HepG2 (cell line): Measurements from ENCODE around the gene FAM219B. TPM values are rescaled to one million over a fixed set of nuclear protein-coding genes. Genes with fewer than 3 reads are reported as not detected.
A peak's percentile ranks its signal among the peaks of the same experiment; 100 is the strongest.

Experiments
- CBX2 ChIP-seq, 2 experiments: fragments of 200-600 bp in 1 of 2; sonication (generic); formaldehyde crosslinking in 1 of 2; IDR thresholded peaks; 2 replicates each; pipeline versions ENCODE4 v1.7.0 to v1.8.1; 2018 to 2022; ENCODE audit warnings: low read depth in 2 of 2, low read length in 1 of 2, mild to moderate bottlenecking in 1 of 2, missing genetic modification reagents in 1 of 2
- EHMT2 ChIP-seq: fragments of 200-600 bp; sonication (generic); IDR thresholded peaks from 2 replicates; pipeline ENCODE4 v1.7.0; 2017; ENCODE audit warnings: antibody characterized with exemption, low read depth, low read length, borderline replicate concordance
- JDP2 ChIP-seq: sonication (generic); formaldehyde crosslinking; IDR thresholded peaks from 2 replicates; pipeline ENCODE4 v1.8.1; 2022; ENCODE audit warnings: missing genetic modification reagents, borderline replicate concordance
- KDM6A ChIP-seq: IDR thresholded peaks from 2 replicates; pipeline ENCODE4 v1.6.1; 2016; ENCODE audit warnings: low read depth
- MTF2 ChIP-seq: sonication (generic); formaldehyde crosslinking; IDR thresholded peaks from 2 replicates; pipeline ENCODE4 v1.5.0; 2020; ENCODE audit warnings: missing genetic modification reagents, borderline replicate concordance
- MYNN ChIP-seq: sonication (generic); formaldehyde crosslinking; IDR thresholded peaks from 2 replicates; pipeline ENCODE4 v1.4.0; 2020; ENCODE audit warnings: mild to moderate bottlenecking, low read depth, missing genetic modification reagents
- NFKB2 ChIP-seq: sonication (generic); formaldehyde crosslinking; IDR thresholded peaks from 2 replicates; pipeline ENCODE4 v1.4.0; 2020; ENCODE audit warnings: missing genetic modification reagents, borderline replicate concordance
- POGZ ChIP-seq: sonication (generic); formaldehyde crosslinking; IDR thresholded peaks from 2 replicates; pipeline ENCODE4 v1.4.0; 2020; ENCODE audit warnings: mild to moderate bottlenecking, missing genetic modification reagents
- U2AF1 ChIP-seq: fragments of 200-400 bp; formaldehyde crosslinking; optimal IDR thresholded peaks from 2 replicates; pipeline ENCODE3; 2017; ENCODE audit warnings: mild to moderate bottlenecking, low read depth, low read length
- ZNF180 ChIP-seq: sonication (generic); formaldehyde crosslinking; IDR thresholded peaks from 2 replicates; pipeline ENCODE4 v1.4.0; 2020; ENCODE audit warnings: low read depth, missing genetic modification reagents, borderline replicate concordance
- ZNF496 ChIP-seq: sonication (generic); formaldehyde crosslinking; IDR thresholded peaks from 2 replicates; pipeline ENCODE4 v1.8.1; 2023; ENCODE audit warnings: mild to moderate bottlenecking, moderate library complexity, missing genetic modification reagents; ENCODE audit not compliant: insufficient replicate concordance
- ZNF782 ChIP-seq: sonication (generic); formaldehyde crosslinking; IDR thresholded peaks from 2 replicates; pipeline ENCODE4 v1.4.0; 2020; ENCODE audit warnings: missing genetic modification reagents, mild to moderate bottlenecking, borderline replicate concordance
- ZNF841 ChIP-seq: sonication (generic); formaldehyde crosslinking; IDR thresholded peaks from 2 replicates; pipeline ENCODE4 v1.8.1; 2023; ENCODE audit warnings: missing genetic modification reagents, borderline replicate concordance
- polyA plus RNA-seq, 8 experiments: library from polyadenylated mRNA; depleted of rRNA in 3 of 8; stranded (reverse) in 7 of 8; unstranded in 1 of 8; fragments of >200 nt; fragmentation: Illumina TruSeq in 4 of 8; extraction: Trizol in 4 of 8; gene quantifications; 2 replicates each; pipeline versions ENCODE4 v1.2.1 to v1.2.3, GENCODE V29; 2011 to 2016; ENCODE audit warnings: low read depth in 4 of 8, missing spikeins in 1 of 8, mixed read lengths in 1 of 8; ENCODE audit not compliant: insufficient read depth in 1 of 8
- total RNA-seq, 5 experiments: library from RNA; depleted of rRNA; stranded (reverse); fragments of >200 nt; fragmentation: Illumina TruSeq; extraction: Trizol; gene quantifications; 2 replicates each; pipeline ENCODE4 v1.2.3, GENCODE V29; 2016; ENCODE audit warnings: low read depth in 1 of 5
- TF ChIP-seq, protein P1 (sequence below): sonication (generic); formaldehyde crosslinking; IDR thresholded peaks from 2 replicates; pipeline ENCODE4 v1.4.0; 2020; ENCODE audit warnings: missing genetic modification reagents
- TF ChIP-seq, protein P2 (sequence below), 2 experiments: sonication (generic) in 1 of 2; formaldehyde crosslinking in 1 of 2; IDR thresholded peaks; 2 replicates each; pipeline versions ENCODE4 v1.4.0 to v1.6.1; 2016 to 2020; ENCODE audit warnings: borderline replicate concordance in 1 of 2, low read depth in 1 of 2, mild to moderate bottlenecking in 1 of 2, missing genetic modification reagents in 1 of 2
- TF ChIP-seq, protein P3 (sequence below): sonication (generic); formaldehyde crosslinking; IDR thresholded peaks from 2 replicates; pipeline ENCODE4 v1.8.0; 2022; ENCODE audit warnings: missing genetic modification reagents, mild to moderate bottlenecking, moderate library complexity, borderline replicate concordance
- TF ChIP-seq, protein P4 (sequence below): sonication (generic); formaldehyde crosslinking; IDR thresholded peaks from 2 replicates; pipeline ENCODE4 v1.8.1; 2023; ENCODE audit warnings: mild to moderate bottlenecking, inconsistent platforms, moderate library complexity, missing genetic modification reagents, borderline replicate concordance
- TF ChIP-seq, protein P5 (sequence below): sonication (generic); formaldehyde crosslinking; IDR thresholded peaks from 2 replicates; pipeline ENCODE4 v1.4.0; 2020; ENCODE audit warnings: missing genetic modification reagents

FAM219B gene
- total and polyA plus RNA-seq, 2 of the 13 experiments (the other 11 are each of a cell fraction or from before 2014, with no cell fraction given) = 36.6 to 50.2 TPM

DNA sequence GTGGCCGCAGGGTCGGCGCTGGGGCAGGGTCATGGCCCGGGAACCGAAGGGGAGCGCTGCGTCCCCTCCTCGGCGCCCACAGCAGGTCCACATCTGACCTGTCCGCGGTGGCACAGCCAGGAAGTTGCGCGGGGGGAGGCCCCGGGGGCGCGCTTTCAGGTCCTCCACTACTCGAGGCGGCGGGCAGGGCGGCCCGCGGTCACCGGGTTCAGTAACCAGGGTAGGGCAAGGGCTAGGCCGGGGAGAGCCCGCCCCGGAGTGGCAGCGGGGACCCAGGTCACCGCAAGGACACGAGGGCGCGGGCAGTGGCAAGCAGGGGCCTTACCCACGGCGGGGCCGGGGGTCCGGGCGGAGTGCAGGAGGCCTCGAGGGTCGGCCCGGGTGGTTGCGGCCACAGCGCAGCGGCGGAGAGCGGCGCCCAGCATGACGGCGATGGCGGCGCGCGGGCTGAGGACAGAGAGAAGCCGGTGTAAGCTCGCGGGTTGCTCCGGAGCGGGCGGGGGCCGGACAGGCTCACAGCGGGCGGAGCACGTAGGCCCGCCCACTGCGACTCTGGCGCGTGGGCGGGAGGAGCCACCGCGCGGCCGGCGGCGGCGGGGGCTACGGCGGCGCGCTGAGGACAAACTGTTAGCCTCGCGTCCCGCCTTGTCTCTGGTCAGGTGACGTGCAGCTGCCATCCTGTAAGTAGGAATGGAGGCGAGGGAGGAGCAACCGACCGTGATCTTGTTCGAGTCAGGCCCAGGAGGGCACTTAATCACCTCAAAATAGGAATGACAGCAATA is 31.1 kb upstream of the FAM219B start, which contains the start of gene COX5A (continued):
- TF ChIP-seq ZNF180 (CRISPR knock-in tag) (no peak), ZNF782 (CRISPR knock-in tag) (peak; percentile 95), NFKB2 (CRISPR knock-in tag) (0 out of 2 replicates have a peak, but pooled peaks have one; percentile 45), POGZ (CRISPR knock-in tag) (peak; percentile 20; the same call in 1 of the 2 replicates), ZNF496 (CRISPR knock-in tag) (no peak), KDM6A (no peak), CBX2 (IDR thresholded peaks at IDR 0.05; ENCODE audit: low read depth, low read length) (no peak), CBX2 (CRISPR knock-in tag; IDR thresholded peaks at IDR 0.05; ENCODE audit: low read depth) (no peak), U2AF1 (no peak), JDP2 (CRISPR knock-in tag) (no peak), MYNN (CRISPR knock-in tag) (no peak), ZNF841 (CRISPR knock-in tag) (no peak), EHMT2 (no peak), MTF2 (CRISPR knock-in tag) (no peak; the same call in none of the 2 replicates)
- TF ChIP-seq, protein P1, sequence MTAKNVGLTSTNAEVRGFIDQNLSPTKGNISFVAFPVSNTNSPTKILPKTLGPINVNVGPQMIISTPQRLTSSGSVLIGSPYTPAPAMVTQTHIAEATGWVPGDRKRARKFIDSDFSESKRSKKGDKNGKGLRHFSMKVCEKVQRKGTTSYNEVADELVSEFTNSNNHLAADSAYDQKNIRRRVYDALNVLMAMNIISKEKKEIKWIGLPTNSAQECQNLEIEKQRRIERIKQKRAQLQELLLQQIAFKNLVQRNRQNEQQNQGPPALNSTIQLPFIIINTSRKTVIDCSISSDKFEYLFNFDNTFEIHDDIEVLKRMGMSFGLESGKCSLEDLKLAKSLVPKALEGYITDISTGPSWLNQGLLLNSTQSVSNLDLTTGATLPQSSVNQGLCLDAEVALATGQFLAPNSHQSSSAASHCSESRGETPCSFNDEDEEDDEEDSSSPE (CRISPR knock-in tag) = no peak; the same call in none of the 2 replicates
- TF ChIP-seq, protein P2, sequence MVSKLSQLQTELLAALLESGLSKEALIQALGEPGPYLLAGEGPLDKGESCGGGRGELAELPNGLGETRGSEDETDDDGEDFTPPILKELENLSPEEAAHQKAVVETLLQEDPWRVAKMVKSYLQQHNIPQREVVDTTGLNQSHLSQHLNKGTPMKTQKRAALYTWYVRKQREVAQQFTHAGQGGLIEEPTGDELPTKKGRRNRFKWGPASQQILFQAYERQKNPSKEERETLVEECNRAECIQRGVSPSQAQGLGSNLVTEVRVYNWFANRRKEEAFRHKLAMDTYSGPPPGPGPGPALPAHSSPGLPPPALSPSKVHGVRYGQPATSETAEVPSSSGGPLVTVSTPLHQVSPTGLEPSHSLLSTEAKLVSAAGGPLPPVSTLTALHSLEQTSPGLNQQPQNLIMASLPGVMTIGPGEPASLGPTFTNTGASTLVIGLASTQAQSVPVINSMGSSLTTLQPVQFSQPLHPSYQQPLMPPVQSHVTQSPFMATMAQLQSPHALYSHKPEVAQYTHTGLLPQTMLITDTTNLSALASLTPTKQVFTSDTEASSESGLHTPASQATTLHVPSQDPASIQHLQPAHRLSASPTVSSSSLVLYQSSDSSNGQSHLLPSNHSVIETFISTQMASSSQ (IDR thresholded peaks at IDR 0.05; ENCODE audit: low read depth) = no peak
- TF ChIP-seq, protein P2 (CRISPR knock-in tag; IDR thresholded peaks at IDR 0.05; ENCODE audit: borderline replicate concordance) = no peak
- TF ChIP-seq, protein P3, sequence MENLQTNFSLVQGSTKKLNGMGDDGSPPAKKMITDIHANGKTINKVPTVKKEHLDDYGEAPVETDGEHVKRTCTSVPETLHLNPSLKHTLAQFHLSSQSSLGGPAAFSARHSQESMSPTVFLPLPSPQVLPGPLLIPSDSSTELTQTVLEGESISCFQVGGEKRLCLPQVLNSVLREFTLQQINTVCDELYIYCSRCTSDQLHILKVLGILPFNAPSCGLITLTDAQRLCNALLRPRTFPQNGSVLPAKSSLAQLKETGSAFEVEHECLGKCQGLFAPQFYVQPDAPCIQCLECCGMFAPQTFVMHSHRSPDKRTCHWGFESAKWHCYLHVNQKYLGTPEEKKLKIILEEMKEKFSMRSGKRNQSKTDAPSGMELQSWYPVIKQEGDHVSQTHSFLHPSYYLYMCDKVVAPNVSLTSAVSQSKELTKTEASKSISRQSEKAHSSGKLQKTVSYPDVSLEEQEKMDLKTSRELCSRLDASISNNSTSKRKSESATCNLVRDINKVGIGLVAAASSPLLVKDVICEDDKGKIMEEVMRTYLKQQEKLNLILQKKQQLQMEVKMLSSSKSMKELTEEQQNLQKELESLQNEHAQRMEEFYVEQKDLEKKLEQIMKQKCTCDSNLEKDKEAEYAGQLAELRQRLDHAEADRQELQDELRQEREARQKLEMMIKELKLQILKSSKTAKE (CRISPR knock-in tag) = peak; percentile 43; the same call in 1 of the 2 replicates
- TF ChIP-seq, protein P4, sequence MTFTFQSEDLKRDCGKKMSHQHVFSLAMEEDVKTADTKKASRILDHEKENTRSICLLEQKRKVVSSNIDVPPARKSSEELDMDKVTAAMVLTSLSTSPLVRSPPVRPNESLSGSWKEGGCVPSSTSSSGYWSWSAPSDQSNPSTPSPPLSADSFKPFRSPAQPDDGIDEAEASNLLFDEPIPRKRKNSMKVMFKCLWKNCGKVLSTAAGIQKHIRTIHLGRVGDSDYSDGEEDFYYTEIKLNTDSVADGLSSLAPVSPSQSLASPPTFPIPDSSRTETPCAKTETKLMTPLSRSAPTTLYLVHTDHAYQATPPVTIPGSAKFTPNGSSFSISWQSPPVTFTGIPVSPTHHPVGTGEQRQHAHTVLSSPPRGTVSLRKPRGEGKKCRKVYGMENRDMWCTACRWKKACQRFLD (CRISPR knock-in tag) = peak; percentile 91; the same call in 1 of the 2 replicates
- TF ChIP-seq, protein P5, sequence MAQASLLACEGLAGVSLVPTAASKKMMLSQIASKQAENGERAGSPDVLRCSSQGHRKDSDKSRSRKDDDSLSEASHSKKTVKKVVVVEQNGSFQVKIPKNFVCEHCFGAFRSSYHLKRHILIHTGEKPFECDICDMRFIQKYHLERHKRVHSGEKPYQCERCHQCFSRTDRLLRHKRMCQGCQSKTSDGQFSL = no peak; the same call in 1 of the 2 replicates
